ENCODE data around the gene RPL22L1.

Gene RPL22L1

GRCh38 chr3:170867143-170867937 is 2.7 kb downstream of the RPL22L1 start:
- TF ChIP-seq ZSCAN23 (tag by site-specific recombination; IDR thresholded peaks at IDR 0.05), result no peak
- no peak for TF ChIP-seq HOXD13 (CRISPR knock-in tag; IDR thresholded peaks at IDR 0.05; ENCODE audit: borderline replicate concordance)
- no peak for TF ChIP-seq ZNF623 (tag by site-specific recombination; IDR thresholded peaks at IDR 0.05)
- TF ChIP-seq ZNF248 (tag by site-specific recombination; IDR thresholded peaks at IDR 0.05), result no peak
- TF ChIP-seq, protein P1, sequence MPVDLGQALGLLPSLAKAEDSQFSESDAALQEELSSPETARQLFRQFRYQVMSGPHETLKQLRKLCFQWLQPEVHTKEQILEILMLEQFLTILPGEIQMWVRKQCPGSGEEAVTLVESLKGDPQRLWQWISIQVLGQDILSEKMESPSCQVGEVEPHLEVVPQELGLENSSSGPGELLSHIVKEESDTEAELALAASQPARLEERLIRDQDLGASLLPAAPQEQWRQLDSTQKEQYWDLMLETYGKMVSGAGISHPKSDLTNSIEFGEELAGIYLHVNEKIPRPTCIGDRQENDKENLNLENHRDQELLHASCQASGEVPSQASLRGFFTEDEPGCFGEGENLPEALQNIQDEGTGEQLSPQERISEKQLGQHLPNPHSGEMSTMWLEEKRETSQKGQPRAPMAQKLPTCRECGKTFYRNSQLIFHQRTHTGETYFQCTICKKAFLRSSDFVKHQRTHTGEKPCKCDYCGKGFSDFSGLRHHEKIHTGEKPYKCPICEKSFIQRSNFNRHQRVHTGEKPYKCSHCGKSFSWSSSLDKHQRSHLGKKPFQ (tag by site-specific recombination; IDR thresholded peaks at IDR 0.05), result no peak
- TF ChIP-seq ZNF48 (tag by site-specific recombination; IDR thresholded peaks at IDR 0.05), result no peak
- TF ChIP-seq ZNF350 (tag by site-specific recombination; IDR thresholded peaks at IDR 0.05), result no peak
- TF ChIP-seq ZNF621 (tag by site-specific recombination; IDR thresholded peaks at IDR 0.05), result no peak
- no peak for TF ChIP-seq ZBTB44 (tag by site-specific recombination; IDR thresholded peaks at IDR 0.05)
- TF ChIP-seq ZNF701 (tag by site-specific recombination; IDR thresholded peaks at IDR 0.05), result no peak
- no peak for TF ChIP-seq ZSCAN30 (tag by site-specific recombination; IDR thresholded peaks at IDR 0.05)
- no peak for TF ChIP-seq PBX3 (CRISPR knock-in tag; IDR thresholded peaks at IDR 0.05)
- no peak for TF ChIP-seq ZNF76 (tag by site-specific recombination; IDR thresholded peaks at IDR 0.05; ENCODE audit: borderline replicate concordance, low read depth)
- TF ChIP-seq ZNF692 (tag by site-specific recombination; IDR thresholded peaks at IDR 0.05), result no peak
- no peak for TF ChIP-seq ZNF302 (tag by site-specific recombination; IDR thresholded peaks at IDR 0.05; ENCODE audit: low read depth)
- TF ChIP-seq ZNF433 (tag by site-specific recombination; IDR thresholded peaks at IDR 0.05; ENCODE audit: low read depth), result no peak
- TF ChIP-seq PRDM2 (tag by site-specific recombination; IDR thresholded peaks at IDR 0.05; ENCODE audit: borderline replicate concordance), result no peak
- H3K4me3 ChIP-seq (ENCODE audit: low read depth, low read length), result no peak overlapping the region
- H3K9me3 ChIP-seq (ENCODE audit: control insufficient read depth, insufficient read depth, low read depth, low read length), result no peaks in the 10 kb centered on the region
- peaks cover 0 to 43% of the 10 kb centered on the region in 2 experiments; a peak in 2 of 3 replicates for H3K36me3 ChIP-seq (ENCODE audit: control insufficient read depth in 2 of 2, insufficient read depth in 1 of 2, low read length in 2 of 2)
- POLR2A ChIA-PET, result interaction anchor here (0.6 to 1.0 kb wide), 2 partner anchors 18 to 1575 kb away, joined by 3 to 5 read pairs; no protein-coding TSS in a partner anchor
- CTCF ChIA-PET, result no interaction called here
- H3K4me1 ChIP-seq (ENCODE audit: control insufficient read depth, insufficient read depth, low read length), result no peaks in the 10 kb centered on the region
- H3K27ac ChIP-seq (ENCODE audit: extremely low read depth, low read depth, low read length), result no peak overlapping the region
